ENCODE results near the gene TTC24. TPM values are rescaled to one million over a fixed set of nuclear protein-coding genes. Genes with fewer than 3 reads are reported as not detected.
"Not testable (repeated sequence)": the region's sequence is repeated elsewhere in the genome, so short reads cannot be mapped to it uniquely, and the experiment has no call there.

The TTC24 gene
- total RNA-seq, 4 donors from 2014 or later: not detected

GRCh38 chr1:156601892-156602291, 22.4 kb downstream of the TTC24 start:
- Histone ChIP-seq H3K36me3 (no peaks in the 10 kb centered on the region), H3K27me3 (no peaks in the 10 kb centered on the region), H3K9me3 (no peaks in the 10 kb centered on the region), H3K27ac (peak overlapping the region; percentile 81 to 85 (median 83)), H3K4me1 (peaks cover 9 to 20% (median 17%) of the 10 kb centered on the region in 4 donors), H3K4me3 (peak overlapping the region in 3 of 4 donors; percentile 52 to 88 (median 63))
- intact Hi-C loops (cut with DNase I; ENCODE audit: low total_unique reads) (no loop called here), in situ Hi-C loops (cut with MboI; ENCODE audit: low pct_ligation_motif_present in 1 of 4, low pct_unique_long_range_greater_than_20kb in 1 of 4, low sequenced_read_pairs in 3 of 4) (loop anchor here in 3 of 4 donors (10.0 to 25.0 kb wide), 3 partner anchors 127 to 215 kb away; no protein-coding TSS in a partner anchor)
- WGBS, 2 donors (ENCODE audit: low coverage in 1 of 2): 26 to 68% methylated on average over 4 to 12 of the region's 12 CpGs
- no peak for DNase-seq
- no peak for TF ChIP-seq POLR2AphosphoS5 (IDR thresholded peaks at IDR 0.05)
- TF ChIP-seq POLR2A (IDR thresholded peaks at IDR 0.05): no peak
- no peak for TF ChIP-seq EP300 (IDR thresholded peaks at IDR 0.05; ENCODE audit: low read depth)
- TF ChIP-seq, protein P1, sequence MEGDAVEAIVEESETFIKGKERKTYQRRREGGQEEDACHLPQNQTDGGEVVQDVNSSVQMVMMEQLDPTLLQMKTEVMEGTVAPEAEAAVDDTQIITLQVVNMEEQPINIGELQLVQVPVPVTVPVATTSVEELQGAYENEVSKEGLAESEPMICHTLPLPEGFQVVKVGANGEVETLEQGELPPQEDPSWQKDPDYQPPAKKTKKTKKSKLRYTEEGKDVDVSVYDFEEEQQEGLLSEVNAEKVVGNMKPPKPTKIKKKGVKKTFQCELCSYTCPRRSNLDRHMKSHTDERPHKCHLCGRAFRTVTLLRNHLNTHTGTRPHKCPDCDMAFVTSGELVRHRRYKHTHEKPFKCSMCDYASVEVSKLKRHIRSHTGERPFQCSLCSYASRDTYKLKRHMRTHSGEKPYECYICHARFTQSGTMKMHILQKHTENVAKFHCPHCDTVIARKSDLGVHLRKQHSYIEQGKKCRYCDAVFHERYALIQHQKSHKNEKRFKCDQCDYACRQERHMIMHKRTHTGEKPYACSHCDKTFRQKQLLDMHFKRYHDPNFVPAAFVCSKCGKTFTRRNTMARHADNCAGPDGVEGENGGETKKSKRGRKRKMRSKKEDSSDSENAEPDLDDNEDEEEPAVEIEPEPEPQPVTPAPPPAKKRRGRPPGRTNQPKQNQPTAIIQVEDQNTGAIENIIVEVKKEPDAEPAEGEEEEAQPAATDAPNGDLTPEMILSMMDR (IDR thresholded peaks at IDR 0.05): no peak

DNA sequence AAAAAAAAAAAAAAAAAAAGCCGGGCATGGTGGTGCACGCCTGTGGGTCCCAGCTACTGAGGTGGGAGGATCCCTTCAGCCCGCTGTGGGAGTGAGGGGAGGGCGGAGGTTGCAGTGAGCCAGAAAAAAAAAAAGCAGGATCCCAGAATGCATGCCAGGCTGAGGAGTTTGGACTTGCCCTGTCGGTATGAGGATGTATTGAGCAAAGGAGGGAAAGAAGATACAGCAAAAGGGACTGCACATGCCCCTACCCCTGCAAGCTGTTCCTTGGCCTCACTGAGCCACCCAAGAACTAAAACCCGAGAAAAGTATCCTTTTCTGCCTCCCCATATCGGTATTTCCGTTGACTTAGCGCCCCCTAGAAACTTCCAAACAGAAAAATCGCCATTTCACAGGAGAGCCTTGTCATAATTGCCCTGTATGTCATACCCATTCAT, 23.1 kb downstream of the TTC24 start:
- H3K27ac ChIP-seq: no peak overlapping the region
- in situ Hi-C loops (cut with MboI; ENCODE audit: low pct_ligation_motif_present in 1 of 4, low pct_unique_long_range_greater_than_20kb in 1 of 4, low sequenced_read_pairs in 3 of 4): loop anchor here in 3 of 4 donors (10.0 to 25.0 kb wide), 3 partner anchors 128 to 215 kb away; no protein-coding TSS in a partner anchor

DNA sequence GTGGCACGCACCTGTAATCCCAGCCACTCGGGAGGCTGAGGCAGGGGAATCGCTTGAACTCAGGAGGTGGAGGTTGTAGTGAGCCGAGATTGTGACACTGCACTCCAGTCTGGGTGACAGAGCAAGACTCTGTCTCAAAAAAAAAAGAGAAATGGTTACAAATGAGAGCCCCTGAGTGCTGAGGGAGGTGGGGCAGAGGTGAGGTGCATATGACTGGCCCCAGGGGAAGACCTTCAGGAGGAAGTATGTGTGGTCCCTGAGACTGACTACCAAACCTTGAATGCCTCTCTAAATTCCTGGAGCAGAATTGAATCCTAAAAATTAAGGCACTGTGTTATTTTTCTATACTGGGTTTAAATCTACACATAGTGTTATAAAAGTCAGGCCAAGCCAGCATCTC, 27.8 kb downstream of the TTC24 start:
- H3K36me3 ChIP-seq; H3K4me3 ChIP-seq; H3K27ac ChIP-seq; intact Hi-C loops (cut with DNase I; ENCODE audit: low total_unique reads); DNase-seq; H3K4me1 ChIP-seq; H3K9me3 ChIP-seq: not testable (repeated sequence)
- H3K27me3 ChIP-seq: peaks cover 25% of the 10 kb centered on the region
- WGBS, 2 donors (ENCODE audit: low coverage in 1 of 2): 83 to 90% methylated on average over 3 to 4 of the region's 4 CpGs
- in situ Hi-C loops (cut with MboI; ENCODE audit: low pct_ligation_motif_present in 1 of 4, low pct_unique_long_range_greater_than_20kb in 1 of 4, low sequenced_read_pairs in 3 of 4): loop anchor here (5.0 to 25.0 kb wide), 4 partner anchors 133 to 220 kb away; no protein-coding TSS in a partner anchor

More for the DNA sequence above, 23.1 kb downstream of the TTC24 start:
- DNase-seq: no peak
- TF ChIP-seq EP300 (IDR thresholded peaks at IDR 0.05; ENCODE audit: low read depth): no peak
- TF ChIP-seq, protein P1 (IDR thresholded peaks at IDR 0.05): peak in 1 of 5 experiments; percentile 8
- intact Hi-C loops (cut with DNase I; ENCODE audit: low total_unique reads): no loop called here
- Histone ChIP-seq H3K9me3 (no peaks in the 10 kb centered on the region), H3K4me1 (peaks cover 9 to 20% (median 17%) of the 10 kb centered on the region in 4 donors), H3K27me3 (no peaks in the 10 kb centered on the region), H3K36me3 (no peaks in the 10 kb centered on the region), H3K4me3 (no peak overlapping the region)
- 41 to 47% methylated on average over 3 to 10 of the region's 10 CpGs for WGBS, 2 donors (ENCODE audit: low coverage in 1 of 2)

DNA sequence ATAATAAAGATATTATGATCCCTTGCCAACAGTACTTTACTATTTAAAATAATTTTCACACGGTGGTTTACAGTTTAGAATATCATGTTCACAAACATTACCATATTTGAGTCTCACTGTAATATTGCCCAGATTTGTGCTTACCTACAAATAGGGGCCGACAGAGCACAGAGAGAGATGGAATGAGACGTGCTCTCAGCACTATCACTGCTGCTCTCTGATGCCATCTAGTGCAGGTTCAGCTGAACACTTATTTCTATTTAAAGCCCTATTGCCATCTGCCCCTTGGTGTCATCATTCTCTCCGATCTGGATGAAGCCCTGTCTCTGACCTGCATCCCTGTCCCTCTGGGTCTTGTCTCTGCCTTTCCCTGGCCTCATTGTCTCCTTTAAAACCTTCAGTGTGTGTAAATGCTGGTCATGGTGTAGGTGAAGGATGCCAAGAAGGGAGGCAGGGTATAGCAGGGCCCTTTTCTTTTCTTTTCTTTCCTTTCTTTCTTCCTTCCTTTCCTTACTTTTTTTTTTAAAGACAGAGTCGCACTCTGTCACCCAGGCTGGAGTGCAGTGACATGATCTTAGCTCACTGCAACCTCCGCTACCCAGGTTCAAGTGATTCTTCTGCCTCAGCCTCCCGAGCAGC, 28.6 kb downstream of the TTC24 start:
- TF ChIP-seq, protein P1 (IDR thresholded peaks at IDR 0.05): peak; percentile 70 to 86 (median 75)
- TF ChIP-seq POLR2A (IDR thresholded peaks at IDR 0.05): no peak
- Histone ChIP-seq H3K27ac (no peak overlapping the region), H3K36me3 (no peaks in the 10 kb centered on the region), H3K9me3 (no peaks in the 10 kb centered on the region), H3K4me1 (peaks cover 0 to 3% (median 0%) of the 10 kb centered on the region in 4 donors), H3K27me3 (peaks cover 34% of the 10 kb centered on the region), H3K4me3 (no peak overlapping the region)
- 0 to 28% methylated on average over 4 to 7 of the region's 7 CpGs for WGBS, 2 donors (ENCODE audit: low coverage in 1 of 2)
- in situ Hi-C loops (cut with MboI; ENCODE audit: low pct_ligation_motif_present in 1 of 4, low pct_unique_long_range_greater_than_20kb in 1 of 4, low sequenced_read_pairs in 3 of 4): loop anchor here (5.0 to 25.0 kb wide), 4 partner anchors 133 to 221 kb away; no protein-coding TSS in a partner anchor
- intact Hi-C loops (cut with DNase I; ENCODE audit: low total_unique reads): no loop called here
- DNase-seq: peak; percentile 63
